ENCODE data around the gene FSIP1.
A peak's percentile ranks its signal among the peaks of the same experiment; 100 is the strongest.

The FSIP1 gene

DNA sequence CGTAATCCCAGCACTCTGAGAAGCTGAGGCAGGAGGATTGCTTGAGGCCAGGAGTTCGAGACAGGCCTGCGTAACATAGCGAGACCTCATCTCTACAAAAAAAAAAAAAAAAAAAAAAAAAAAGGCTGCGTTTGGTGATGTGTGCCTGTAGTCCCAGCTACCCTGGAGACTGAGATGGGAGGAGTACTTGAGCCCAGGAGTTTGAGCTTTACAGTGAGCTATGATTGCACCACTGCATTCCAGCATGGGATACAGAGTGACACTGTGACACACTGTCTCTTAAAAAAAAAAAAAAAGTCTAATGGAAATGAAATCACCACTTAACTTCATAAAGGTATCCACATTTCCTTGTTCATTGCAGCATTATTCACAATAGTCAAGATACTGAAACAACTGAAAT lies 136.2 kb downstream of the FSIP1 start:
- no peak overlapping the region for H3K4me3 ChIP-seq (ENCODE audit: control insufficient read depth, low read depth, low read length)
- DNase-seq (ENCODE audit: low read depth) = no peak
- TF ChIP-seq, protein P1, sequence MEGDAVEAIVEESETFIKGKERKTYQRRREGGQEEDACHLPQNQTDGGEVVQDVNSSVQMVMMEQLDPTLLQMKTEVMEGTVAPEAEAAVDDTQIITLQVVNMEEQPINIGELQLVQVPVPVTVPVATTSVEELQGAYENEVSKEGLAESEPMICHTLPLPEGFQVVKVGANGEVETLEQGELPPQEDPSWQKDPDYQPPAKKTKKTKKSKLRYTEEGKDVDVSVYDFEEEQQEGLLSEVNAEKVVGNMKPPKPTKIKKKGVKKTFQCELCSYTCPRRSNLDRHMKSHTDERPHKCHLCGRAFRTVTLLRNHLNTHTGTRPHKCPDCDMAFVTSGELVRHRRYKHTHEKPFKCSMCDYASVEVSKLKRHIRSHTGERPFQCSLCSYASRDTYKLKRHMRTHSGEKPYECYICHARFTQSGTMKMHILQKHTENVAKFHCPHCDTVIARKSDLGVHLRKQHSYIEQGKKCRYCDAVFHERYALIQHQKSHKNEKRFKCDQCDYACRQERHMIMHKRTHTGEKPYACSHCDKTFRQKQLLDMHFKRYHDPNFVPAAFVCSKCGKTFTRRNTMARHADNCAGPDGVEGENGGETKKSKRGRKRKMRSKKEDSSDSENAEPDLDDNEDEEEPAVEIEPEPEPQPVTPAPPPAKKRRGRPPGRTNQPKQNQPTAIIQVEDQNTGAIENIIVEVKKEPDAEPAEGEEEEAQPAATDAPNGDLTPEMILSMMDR (IDR thresholded peaks at IDR 0.05; ENCODE audit: control insufficient read depth, insufficient read depth, low read depth, low read length, missing control alignments) = no peak

DNA sequence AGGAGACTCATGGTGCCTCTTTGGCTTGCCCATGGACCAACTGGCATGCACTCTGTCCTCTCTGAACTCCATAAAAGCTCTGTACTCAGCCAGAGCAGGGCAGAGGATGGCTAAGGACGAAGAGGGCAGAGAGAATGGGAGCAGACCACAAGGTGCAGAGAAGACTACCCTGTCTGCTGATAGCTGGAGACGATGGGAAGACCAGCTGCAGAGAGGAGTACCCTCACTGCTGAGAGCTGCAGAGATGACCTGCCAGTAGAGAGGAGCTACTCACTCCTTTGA lies 136.7 kb downstream of the FSIP1 start:
- DNase-seq (ENCODE audit: low read depth) = no peak
- TF ChIP-seq, protein P1 (IDR thresholded peaks at IDR 0.05; ENCODE audit: control insufficient read depth, insufficient read depth, low read depth, low read length, missing control alignments) = no peak
- H3K4me3 ChIP-seq (ENCODE audit: control insufficient read depth, low read depth, low read length) = no peak overlapping the region

DNA sequence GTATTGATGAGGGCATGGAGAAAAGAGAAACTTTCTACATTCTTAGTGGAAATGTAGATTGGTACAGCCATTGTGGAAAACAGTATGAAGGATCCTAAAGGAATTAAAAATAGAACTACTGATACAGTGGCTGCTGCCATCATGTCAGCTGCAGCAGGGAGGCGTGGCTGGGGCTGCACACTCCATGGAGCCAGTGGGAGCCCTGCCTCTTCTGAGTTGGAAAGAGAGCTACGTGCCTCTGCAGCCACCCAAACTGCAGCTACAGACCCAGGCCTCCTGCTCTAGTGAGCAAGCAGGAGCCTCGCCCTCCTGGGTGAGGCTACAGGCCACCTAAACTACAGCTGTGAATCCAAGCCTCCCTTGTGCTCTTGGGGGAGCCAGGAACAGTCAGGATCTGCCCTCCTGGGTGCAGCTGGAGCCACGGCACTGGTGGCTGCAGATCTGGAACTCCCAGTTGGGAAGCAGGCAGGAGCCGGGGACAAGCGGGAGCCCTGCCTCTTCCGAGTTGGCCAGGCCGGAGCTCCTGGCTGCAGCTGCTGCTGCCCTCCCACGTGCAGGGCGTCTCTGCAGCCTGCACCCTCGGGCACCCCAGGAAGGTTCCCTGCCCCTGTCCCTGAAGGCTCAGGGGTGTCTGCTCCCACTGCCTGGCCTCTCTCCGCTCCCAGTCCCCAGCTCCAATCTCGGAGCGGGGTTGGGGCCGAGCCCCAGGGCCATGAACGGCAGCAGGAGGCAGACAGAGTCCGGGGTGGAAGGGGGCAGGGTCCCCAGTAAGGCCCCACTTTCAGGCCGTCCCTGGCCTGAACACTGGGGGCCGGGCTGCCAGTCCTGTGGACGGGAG lies 137.3 kb downstream of the FSIP1 start:
- DNase-seq (ENCODE audit: low read depth) = no peak
- TF ChIP-seq, protein P1 (IDR thresholded peaks at IDR 0.05; ENCODE audit: control insufficient read depth, insufficient read depth, low read depth, low read length, missing control alignments) = no peak
- H3K4me3 ChIP-seq (ENCODE audit: control insufficient read depth, low read depth, low read length) = no peak overlapping the region

DNA sequence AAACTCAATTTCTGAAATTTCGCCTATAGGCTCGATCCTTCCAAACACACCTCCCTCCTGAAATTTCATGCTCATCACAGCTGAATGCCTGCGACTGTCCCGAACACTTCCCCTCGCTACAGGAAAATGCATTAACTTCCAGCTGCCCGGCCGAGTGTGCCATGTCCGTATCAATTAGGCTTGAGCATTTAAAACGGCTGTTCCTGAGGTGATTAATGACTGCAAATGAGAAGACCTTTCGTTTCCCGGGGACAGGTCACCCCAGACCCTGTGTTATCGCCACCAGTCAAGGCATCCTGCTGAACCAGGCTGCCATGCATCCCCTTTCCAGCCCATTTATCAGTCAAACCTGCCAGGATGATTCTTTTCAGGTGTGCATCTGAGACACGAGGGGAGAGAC lies 138.5 kb downstream of the FSIP1 start:
- TF ChIP-seq, protein P1 (IDR thresholded peaks at IDR 0.05; ENCODE audit: control insufficient read depth, insufficient read depth, low read depth, low read length, missing control alignments) = no peak
- H3K4me3 ChIP-seq (ENCODE audit: control insufficient read depth, low read depth, low read length) = no peak overlapping the region
- DNase-seq (ENCODE audit: low read depth) = no peak

DNA sequence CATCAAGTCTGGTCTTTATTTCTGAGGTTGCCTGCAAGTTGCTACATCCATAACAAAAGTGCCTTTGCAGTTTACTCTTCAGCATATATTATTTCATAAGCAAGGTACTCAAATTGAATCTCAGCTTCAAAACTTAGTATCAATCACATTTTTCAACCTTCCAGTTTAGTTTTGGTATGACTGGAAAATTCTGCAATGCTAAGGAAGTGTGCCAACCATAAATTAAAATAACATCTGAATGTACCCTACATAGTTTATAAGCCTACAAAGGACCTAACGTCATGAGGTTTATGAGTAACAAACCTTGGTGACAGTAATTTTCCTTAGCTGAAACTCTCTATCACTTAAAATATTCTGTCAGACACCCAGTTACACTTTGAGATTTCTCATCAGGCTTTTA lies 138.9 kb downstream of the FSIP1 start:
- TF ChIP-seq, protein P1 (IDR thresholded peaks at IDR 0.05; ENCODE audit: control insufficient read depth, insufficient read depth, low read depth, low read length, missing control alignments) = no peak
- DNase-seq (ENCODE audit: low read depth) = no peak
- H3K4me3 ChIP-seq (ENCODE audit: control insufficient read depth, low read depth, low read length) = no peak overlapping the region

DNA sequence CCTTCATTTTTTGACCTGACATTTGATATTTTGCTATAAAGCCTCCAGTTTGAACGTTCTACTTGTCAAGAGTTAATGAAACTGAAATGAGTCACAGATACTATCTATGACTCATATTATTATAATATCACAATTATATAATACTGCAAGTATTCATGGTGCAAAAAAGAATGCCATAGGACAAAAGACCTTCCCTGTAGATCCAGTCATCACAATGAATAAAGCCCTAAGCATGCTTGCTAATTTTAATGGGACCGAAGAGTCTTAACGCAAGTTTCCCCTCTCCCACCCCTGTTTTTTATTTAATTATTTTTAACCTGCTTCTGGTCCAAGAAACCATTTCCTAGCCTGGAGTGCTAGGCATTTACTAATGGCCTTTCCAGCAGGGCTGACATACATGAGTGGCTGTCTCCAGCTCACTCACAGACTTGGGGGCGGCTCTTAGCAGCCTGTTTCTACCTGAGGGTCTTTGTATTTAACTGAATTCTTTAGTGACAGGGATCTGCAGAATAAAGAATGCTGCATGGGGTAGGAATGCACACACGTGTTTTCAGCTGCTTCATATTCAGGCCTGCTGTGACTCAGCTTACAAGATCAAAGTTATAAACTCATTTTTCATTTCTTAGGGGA lies 140.5 kb downstream of the FSIP1 start:
- peak; percentile 37 for DNase-seq (ENCODE audit: low read depth)
- H3K4me3 ChIP-seq (ENCODE audit: control insufficient read depth, low read depth, low read length) = no peak overlapping the region
- TF ChIP-seq, protein P1 (IDR thresholded peaks at IDR 0.05; ENCODE audit: control insufficient read depth, insufficient read depth, low read depth, low read length, missing control alignments) = no peak
